ENCODE measurements around the gene ACOT13. TPM values are rescaled to one million over a fixed set of nuclear protein-coding genes. Genes with fewer than 3 reads are reported as not detected.
"Not testable (repeated sequence)": the region's sequence is repeated elsewhere in the genome, so short reads cannot be mapped to it uniquely, and the experiment has no call there.

Gene ACOT13
- total and polyA plus RNA-seq, 4 donors = 7.3 to 13.5 (median 9.6) TPM

GRCh38 chr6:24738741-24739140 is 71.9 kb downstream of the ACOT13 start:
- H3K36me3 ChIP-seq (ENCODE audit: control insufficient read depth in 1 of 2, insufficient read depth in 2 of 2, low read length in 1 of 2) = no peaks in the 10 kb centered on the region
- no peaks in the 10 kb centered on the region for H3K27me3 ChIP-seq (ENCODE audit: control insufficient read depth in 1 of 2, insufficient read depth in 2 of 2, low read length in 1 of 2)
- WGBS, 2 donors = 23 to 25% methylated on average over 3 of the region's 3 CpGs
- H3K27ac ChIP-seq (ENCODE audit: low read depth in 1 of 2, low read length in 2 of 2) = no peak overlapping the region
- intact Hi-C loops (cut with DNase I) = no loop called here
- no peaks in the 10 kb centered on the region for H3K4me1 ChIP-seq (ENCODE audit: control insufficient read depth in 1 of 2, insufficient read depth in 2 of 2, low read length in 2 of 2)
- no peak overlapping the region for H3K4me3 ChIP-seq (ENCODE audit: low read length in 2 of 2)
- no peak for DNase-seq
- H3K9me3 ChIP-seq (ENCODE audit: control insufficient read depth, low read length) = no peaks in the 10 kb centered on the region
- ATAC-seq (ENCODE audit: low FRiP score) = no peak

DNA sequence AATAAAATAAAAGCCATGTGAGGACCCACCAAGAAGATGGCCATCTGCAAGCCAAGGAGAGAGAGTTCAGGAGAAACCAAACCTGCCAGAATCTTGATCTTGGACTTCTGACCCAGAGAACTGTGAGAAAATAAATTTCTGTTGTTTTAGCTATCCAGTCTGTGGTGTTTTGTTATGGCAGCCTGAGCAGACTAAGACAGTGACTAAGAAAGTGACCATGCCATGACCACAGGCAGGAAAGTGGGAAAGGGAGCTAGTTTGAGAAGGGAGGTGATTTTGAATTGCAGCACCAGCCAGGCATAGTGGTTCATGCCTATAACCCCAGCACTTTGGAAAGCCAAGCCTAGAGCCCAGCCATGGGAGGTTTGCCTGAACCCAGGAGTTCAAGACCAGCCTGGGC is 74.0 kb downstream of the ACOT13 start:
- no peak overlapping the region for H3K27ac ChIP-seq (ENCODE audit: low read depth in 1 of 2, low read length in 2 of 2)
- intact Hi-C loops (cut with DNase I) = no loop called here
- H3K4me3 ChIP-seq (ENCODE audit: low read length in 2 of 2) = no peak overlapping the region
- no peaks in the 10 kb centered on the region for H3K27me3 ChIP-seq (ENCODE audit: control insufficient read depth in 1 of 2, insufficient read depth in 2 of 2, low read length in 1 of 2)
- H3K4me1 ChIP-seq (ENCODE audit: control insufficient read depth in 1 of 2, insufficient read depth in 2 of 2, low read length in 2 of 2) = no peaks in the 10 kb centered on the region
- ATAC-seq (ENCODE audit: low FRiP score) (no peak), DNase-seq (no peak)
- no peaks in the 10 kb centered on the region for H3K36me3 ChIP-seq (ENCODE audit: control insufficient read depth in 1 of 2, insufficient read depth in 2 of 2, low read length in 1 of 2)
- no peaks in the 10 kb centered on the region for H3K9me3 ChIP-seq (ENCODE audit: control insufficient read depth, low read length)

DNA sequence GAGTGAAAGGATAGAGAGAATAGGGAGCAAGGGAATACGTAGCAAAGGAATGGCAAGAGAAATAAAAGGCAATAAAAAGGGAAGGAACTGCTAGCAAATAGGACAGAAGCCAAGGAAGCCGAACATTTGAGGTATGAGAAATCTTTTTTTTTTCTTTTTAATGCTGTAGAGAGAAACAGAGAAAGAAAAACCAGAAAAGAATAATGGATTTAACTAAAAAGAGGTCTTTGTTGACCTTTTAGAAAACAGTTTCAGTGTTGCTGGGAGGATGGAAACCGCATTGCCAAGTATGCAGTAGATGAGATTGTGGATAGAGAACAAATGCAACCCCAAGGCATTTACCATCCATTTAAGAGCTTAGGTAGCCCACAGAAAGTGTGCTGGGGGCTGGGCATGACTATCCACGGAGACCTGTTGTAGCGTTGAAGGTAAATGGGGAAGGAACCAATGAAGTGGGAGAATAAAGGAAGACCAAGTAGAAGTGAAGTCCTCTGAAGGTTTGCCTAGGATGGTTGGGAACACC is 75.4 kb downstream of the ACOT13 start:
- no peak overlapping the region for H3K27ac ChIP-seq (ENCODE audit: low read depth in 1 of 2, low read length in 2 of 2)
- intact Hi-C loops (cut with DNase I) = no loop called here
- 81 to 82% methylated on average over 5 of the region's 5 CpGs for WGBS, 2 donors
- H3K27me3 ChIP-seq (ENCODE audit: control insufficient read depth in 1 of 2, insufficient read depth in 2 of 2, low read length in 1 of 2) = no peaks in the 10 kb centered on the region
- H3K4me1 ChIP-seq (ENCODE audit: control insufficient read depth in 1 of 2, insufficient read depth in 2 of 2, low read length in 2 of 2) = no peaks in the 10 kb centered on the region
- no peaks in the 10 kb centered on the region for H3K36me3 ChIP-seq (ENCODE audit: control insufficient read depth in 1 of 2, insufficient read depth in 2 of 2, low read length in 1 of 2)
- no peak for ATAC-seq (ENCODE audit: low FRiP score)
- no peaks in the 10 kb centered on the region for H3K9me3 ChIP-seq (ENCODE audit: control insufficient read depth, low read length)
- no peak overlapping the region for H3K4me3 ChIP-seq (ENCODE audit: low read length in 2 of 2)
- DNase-seq = no peak

DNA sequence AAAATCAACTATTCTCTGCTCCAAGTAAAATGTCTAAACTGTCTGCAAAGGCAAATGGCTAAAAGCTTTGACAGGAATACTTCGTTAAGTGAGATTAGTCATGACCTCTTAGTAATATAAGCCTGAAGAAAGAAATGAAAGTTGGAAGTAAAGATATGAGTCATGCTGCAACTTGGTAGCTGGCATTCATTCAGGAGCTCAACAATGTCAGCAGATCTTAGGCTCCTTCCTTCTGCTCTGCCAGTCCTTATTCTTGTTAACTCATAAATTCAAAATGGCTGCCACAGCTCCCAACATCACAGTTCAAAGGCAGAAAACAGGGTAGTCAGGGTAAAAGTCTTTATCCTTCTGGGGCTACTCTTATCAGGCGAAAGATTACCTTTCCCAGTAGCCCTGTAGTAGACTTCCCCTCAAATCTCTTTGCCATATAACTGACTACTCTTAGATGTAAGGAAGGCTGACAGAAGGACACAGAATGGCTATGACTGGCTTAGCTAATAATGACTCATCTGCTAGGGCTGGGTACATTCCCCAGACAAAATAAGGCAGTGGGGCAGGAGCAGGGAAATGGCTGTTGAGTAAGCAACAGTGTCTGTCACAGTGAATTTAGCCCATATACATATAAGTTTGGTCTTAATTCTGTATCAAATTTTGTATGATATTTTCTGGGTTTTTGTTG is 76.5 kb downstream of the ACOT13 start:
- H3K27me3 ChIP-seq (ENCODE audit: control insufficient read depth in 1 of 2, insufficient read depth in 2 of 2, low read length in 1 of 2) = no peaks in the 10 kb centered on the region
- H3K27ac ChIP-seq (ENCODE audit: low read depth in 1 of 2, low read length in 2 of 2) = peak overlapping the region in 1 of 2 donors; percentile 51
- no peak overlapping the region for H3K4me3 ChIP-seq (ENCODE audit: low read length in 2 of 2)
- intact Hi-C loops (cut with DNase I) = no loop called here
- H3K36me3 ChIP-seq (ENCODE audit: control insufficient read depth in 1 of 2, insufficient read depth in 2 of 2, low read length in 1 of 2) = no peaks in the 10 kb centered on the region
- ATAC-seq (ENCODE audit: low FRiP score) (no peak), DNase-seq (no peak)
- H3K9me3 ChIP-seq (ENCODE audit: control insufficient read depth, low read length) = no peaks in the 10 kb centered on the region
- H3K4me1 ChIP-seq (ENCODE audit: control insufficient read depth in 1 of 2, insufficient read depth in 2 of 2, low read length in 2 of 2) = no peaks in the 10 kb centered on the region
- 50 to 54% methylated on average over 2 of the region's 2 CpGs for WGBS, 2 donors

DNA sequence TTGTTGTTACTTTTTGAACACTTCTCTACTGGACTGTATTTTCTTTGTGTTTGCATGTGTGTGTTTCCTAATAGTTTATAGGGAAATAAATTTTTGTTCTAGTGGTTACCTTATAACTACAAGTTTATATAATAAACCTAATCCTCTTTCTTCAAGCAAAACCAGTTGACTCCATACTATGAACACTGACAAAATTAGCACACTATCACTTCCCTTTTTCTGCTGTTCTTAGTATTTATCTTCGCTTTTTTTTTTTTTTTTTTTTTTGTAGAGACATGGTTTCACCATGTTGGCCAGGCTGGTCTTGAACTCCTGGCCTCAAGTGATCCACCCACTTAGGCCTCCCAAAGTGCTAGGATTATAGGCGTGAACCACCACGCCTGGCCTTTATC is 77.1 kb downstream of the ACOT13 start:
- no peaks in the 10 kb centered on the region for H3K9me3 ChIP-seq (ENCODE audit: control insufficient read depth, low read length)
- intact Hi-C loops (cut with DNase I) = no loop called here
- no peaks in the 10 kb centered on the region for H3K36me3 ChIP-seq (ENCODE audit: control insufficient read depth in 1 of 2, insufficient read depth in 2 of 2, low read length in 1 of 2)
- DNase-seq = no peak
- WGBS, 2 donors = 87 to 91% methylated on average over 3 of the region's 3 CpGs
- no peak overlapping the region for H3K4me3 ChIP-seq (ENCODE audit: low read length in 2 of 2)
- H3K4me1 ChIP-seq (ENCODE audit: control insufficient read depth in 1 of 2, insufficient read depth in 2 of 2, low read length in 2 of 2) = no peaks in the 10 kb centered on the region
- no peak for ATAC-seq (ENCODE audit: low FRiP score)
- H3K27me3 ChIP-seq (ENCODE audit: control insufficient read depth in 1 of 2, insufficient read depth in 2 of 2, low read length in 1 of 2) = no peaks in the 10 kb centered on the region
- H3K27ac ChIP-seq (ENCODE audit: low read depth in 1 of 2, low read length in 2 of 2) = no peak overlapping the region

DNA sequence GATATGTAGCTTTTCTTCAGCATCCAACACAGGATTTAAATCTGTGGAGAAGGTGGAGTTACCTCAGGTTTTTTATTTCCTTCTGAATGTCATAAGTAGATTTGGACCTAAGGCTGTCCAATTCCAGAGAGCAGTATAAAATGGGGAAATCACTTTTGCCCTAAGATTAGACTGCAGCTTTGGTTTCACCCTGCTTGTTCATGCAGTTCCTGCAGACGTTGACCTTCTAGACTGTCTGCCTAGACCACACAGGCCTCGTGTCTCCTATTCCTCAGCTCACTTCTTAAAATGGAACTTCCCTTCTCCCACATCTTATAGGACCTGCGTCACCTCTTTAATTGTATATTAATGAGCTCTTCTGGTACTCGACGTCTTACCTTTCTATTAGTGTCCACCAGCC is 78.0 kb downstream of the ACOT13 start:
- ATAC-seq (ENCODE audit: low FRiP score) (no peak), DNase-seq (no peak)
- no peaks in the 10 kb centered on the region for H3K36me3 ChIP-seq (ENCODE audit: control insufficient read depth in 1 of 2, insufficient read depth in 2 of 2, low read length in 1 of 2)
- H3K27ac ChIP-seq (ENCODE audit: low read depth in 1 of 2, low read length in 2 of 2) = no peak overlapping the region
- no peaks in the 10 kb centered on the region for H3K27me3 ChIP-seq (ENCODE audit: control insufficient read depth in 1 of 2, insufficient read depth in 2 of 2, low read length in 1 of 2)
- H3K4me3 ChIP-seq (ENCODE audit: low read length in 2 of 2) = no peak overlapping the region
- H3K4me1 ChIP-seq (ENCODE audit: control insufficient read depth in 1 of 2, insufficient read depth in 2 of 2, low read length in 2 of 2) = no peaks in the 10 kb centered on the region
- WGBS, 2 donors = 83 to 85% methylated on average over 5 of the region's 5 CpGs
- no peaks in the 10 kb centered on the region for H3K9me3 ChIP-seq (ENCODE audit: control insufficient read depth, low read length)
- intact Hi-C loops (cut with DNase I) = no loop called here

GRCh38 chr6:24749297-24749696 is 82.4 kb downstream of the ACOT13 start:
- DNase-seq = no peak
- intact Hi-C loops (cut with DNase I) = no loop called here
- Histone ChIP-seq H3K36me3 (ENCODE audit: control insufficient read depth in 1 of 2, insufficient read depth in 2 of 2, low read length in 1 of 2) (no peaks in the 10 kb centered on the region), H3K4me3 (ENCODE audit: low read length in 2 of 2) (no peak overlapping the region), H3K27me3 (ENCODE audit: control insufficient read depth in 1 of 2, insufficient read depth in 2 of 2, low read length in 1 of 2) (no peaks in the 10 kb centered on the region), H3K9me3 (ENCODE audit: control insufficient read depth, low read length) (no peaks in the 10 kb centered on the region), H3K27ac (ENCODE audit: low read depth in 1 of 2, low read length in 2 of 2) (no peak overlapping the region), H3K4me1 (ENCODE audit: control insufficient read depth in 1 of 2, insufficient read depth in 2 of 2, low read length in 2 of 2) (no peaks in the 10 kb centered on the region)
- no peak for ATAC-seq (ENCODE audit: low FRiP score)
- WGBS, 2 donors = 77 to 80% methylated on average over 3 of the region's 3 CpGs

DNA sequence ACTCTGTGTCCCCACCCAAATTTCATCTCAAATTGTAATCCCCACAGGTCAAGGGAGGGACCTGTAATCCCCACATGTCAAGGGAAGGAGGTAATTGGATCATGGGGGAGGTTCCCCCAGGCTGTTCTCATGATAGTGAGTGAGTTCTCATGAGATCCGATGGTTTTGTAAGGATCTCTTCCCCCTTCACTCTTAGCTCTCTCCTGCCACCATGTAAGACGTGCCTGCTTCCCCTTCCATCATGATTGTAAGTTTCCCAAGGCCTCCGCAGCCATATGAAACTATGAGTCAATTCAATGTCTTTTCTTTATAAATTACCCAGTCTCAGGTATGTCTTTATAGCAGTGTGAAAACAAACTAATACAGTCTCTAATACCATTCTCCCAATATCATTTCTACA is 84.0 kb downstream of the ACOT13 start:
- H3K27me3 ChIP-seq (ENCODE audit: control insufficient read depth in 1 of 2, insufficient read depth in 2 of 2, low read length in 1 of 2); ATAC-seq (ENCODE audit: low FRiP score); intact Hi-C loops (cut with DNase I); H3K27ac ChIP-seq (ENCODE audit: low read depth in 1 of 2, low read length in 2 of 2); H3K9me3 ChIP-seq (ENCODE audit: control insufficient read depth, low read length); DNase-seq; H3K4me1 ChIP-seq (ENCODE audit: control insufficient read depth in 1 of 2, insufficient read depth in 2 of 2, low read length in 2 of 2); H3K4me3 ChIP-seq (ENCODE audit: low read length in 2 of 2); H3K36me3 ChIP-seq (ENCODE audit: control insufficient read depth in 1 of 2, insufficient read depth in 2 of 2, low read length in 1 of 2): not testable (repeated sequence)
- 90 to 96% methylated on average over 3 of the region's 3 CpGs for WGBS, 2 donors

DNA sequence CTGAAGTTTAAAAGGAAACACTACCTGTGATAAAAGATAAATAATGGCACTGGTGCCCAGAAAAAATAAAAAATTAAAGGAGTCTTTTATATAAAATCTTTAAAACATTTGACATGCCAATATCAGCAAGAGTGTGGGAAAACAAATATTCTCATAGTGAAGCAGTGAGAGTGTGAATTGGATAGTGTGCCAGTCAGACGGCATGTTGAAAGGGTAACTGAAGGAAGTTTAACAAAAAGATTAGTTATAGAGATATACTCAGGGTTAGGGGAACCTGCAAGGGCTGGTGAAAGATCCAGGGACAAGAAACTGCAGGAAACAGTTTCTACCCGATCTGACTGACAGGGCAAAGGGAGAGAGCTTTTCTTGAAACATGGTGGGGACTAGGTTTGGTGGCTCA is 85.6 kb downstream of the ACOT13 start:
- intact Hi-C loops (cut with DNase I) = no loop called here
- no peaks in the 10 kb centered on the region for H3K9me3 ChIP-seq (ENCODE audit: control insufficient read depth, low read length)
- no peaks in the 10 kb centered on the region for H3K27me3 ChIP-seq (ENCODE audit: control insufficient read depth in 1 of 2, insufficient read depth in 2 of 2, low read length in 1 of 2)
- H3K4me3 ChIP-seq (ENCODE audit: low read length in 2 of 2) = no peak overlapping the region
- H3K36me3 ChIP-seq (ENCODE audit: control insufficient read depth in 1 of 2, insufficient read depth in 2 of 2, low read length in 1 of 2) = no peaks in the 10 kb centered on the region
- WGBS, 2 donors = 16 to 18% methylated on average over 2 of the region's 2 CpGs
- no peak overlapping the region for H3K27ac ChIP-seq (ENCODE audit: low read depth in 1 of 2, low read length in 2 of 2)
- no peak for DNase-seq
- H3K4me1 ChIP-seq (ENCODE audit: control insufficient read depth in 1 of 2, insufficient read depth in 2 of 2, low read length in 2 of 2) = no peaks in the 10 kb centered on the region
- no peak for ATAC-seq (ENCODE audit: low FRiP score)
